PC-3 (cell line): ENCODE results near the gene TMEM108. TPM values are rescaled to one million over a fixed set of nuclear protein-coding genes. Genes with fewer than 3 reads are reported as not detected.

Experiments
- ATAC-seq: fragments of 200-7000 bp; cut with Tn5 transposase; 2 replicates; pipeline ENCODE4 v1.9.1; 2020; ENCODE audit warnings: mild to moderate bottlenecking, moderate library complexity
- BruUV-seq: library from RNA; stranded (reverse); fragments of 400-500 nt; replicated peaks from 2 replicates; lab custom pipeline; 2021; lab: Mats Ljungman, UMichigan
- CTCF ChIA-PET: fragments of 300-600 bp; sonication (Branson Sonifier 250); formaldehyde crosslinking; loops from one replicate; lab custom pipeline; 2022; ENCODE audit warnings: antibody characterized with exemption; lab: Charles Lee
- POLR2A ChIA-PET: fragments of 300-600 bp; sonication (Branson Sonifier 250); formaldehyde crosslinking; loops from one replicate; lab custom pipeline; 2022; ENCODE audit warnings: antibody characterized with exemption; ENCODE audit not compliant: unreplicated experiment; lab: Charles Lee
- DNase-seq: peaks from one replicate; pipeline ENCODE4 v3.0.0-alpha.2; 2015
- H2AFZ ChIP-seq: fragments of 300-600 bp; sonication (generic); 2 replicates; pipeline ENCODE4 v1.6.0; 2016; ENCODE audit warnings: antibody characterized with exemption, low read length
- H3F3A ChIP-seq: fragments of 300-600 bp; sonication (generic); one replicate; pipeline ENCODE4 v1.6.0; 2017; ENCODE audit warnings: antibody characterized with exemption, low read length, control low read depth, mild to moderate bottlenecking; ENCODE audit not compliant: unreplicated experiment
- H3K27ac ChIP-seq: fragments of 300-600 bp; sonication (generic); 2 replicates; pipeline ENCODE4 v1.5.1; 2016; ENCODE audit warnings: mild to moderate bottlenecking, low read length
- H3K27me3 ChIP-seq: fragments of 300-600 bp; sonication (generic); 2 replicates; pipeline ENCODE4 v1.6.1; 2016; ENCODE audit warnings: low read length, mixed read lengths
- H3K36me3 ChIP-seq: fragments of 300-600 bp; sonication (generic); 2 replicates; pipeline ENCODE4 v1.6.1; 2016; ENCODE audit warnings: low read depth, mixed run types, low read length, mixed read lengths
- H3K4me1 ChIP-seq: fragments of 300-600 bp; sonication (generic); 2 replicates; pipeline ENCODE4 v1.5.1; 2016; ENCODE audit warnings: low read length; ENCODE audit not compliant: insufficient read depth
- H3K4me2 ChIP-seq: fragments of 300-600 bp; sonication (generic); 2 replicates; pipeline ENCODE4 v1.6.0; 2016; ENCODE audit warnings: low read length
- H3K4me3 ChIP-seq: fragments of 300-600 bp; sonication (generic); 2 replicates; pipeline ENCODE4 v1.5.1; 2016; ENCODE audit warnings: mild to moderate bottlenecking, low read length, mixed read lengths
- H3K79me2 ChIP-seq: fragments of 300-600 bp; sonication (generic); 2 replicates; pipeline ENCODE4 v1.6.1; 2017; ENCODE audit warnings: low read length, mixed read lengths
- H3K9ac ChIP-seq: fragments of 300-600 bp; sonication (generic); 2 replicates; pipeline ENCODE4 v1.6.0; 2016; ENCODE audit warnings: mild to moderate bottlenecking, low read length
- H3K9me2 ChIP-seq: fragments of 300-600 bp; sonication (generic); replicated peaks from 2 replicates; pipeline ENCODE4 v1.6.1; 2016; ENCODE audit warnings: mixed run types, low read length, mixed read lengths
- H3K9me3 ChIP-seq: fragments of 300-600 bp; sonication (generic); 2 replicates; pipeline ENCODE4 v1.6.1; 2016; ENCODE audit warnings: low read length, mixed read lengths
- H4K20me1 ChIP-seq: fragments of 300-600 bp; sonication (generic); 2 replicates; pipeline ENCODE4 v1.6.1; 2016; ENCODE audit warnings: low read length, mixed read lengths
- EZH2 ChIP-seq: fragments of 300-600 bp; sonication (generic); IDR thresholded peaks from one replicate; pipeline ENCODE4 v1.6.1; 2017; ENCODE audit warnings: antibody characterized with exemption, mild to moderate bottlenecking, low read length; ENCODE audit not compliant: unreplicated experiment
- EZH2phosphoT487 ChIP-seq: fragments of 300-600 bp; sonication (generic); IDR thresholded peaks from 2 replicates; pipeline ENCODE4 v1.6.1; 2018; ENCODE audit warnings: mild to moderate bottlenecking, antibody characterized with exemption, low read length, borderline replicate concordance
- intact Hi-C: fragments of 100-400 bp; cut with micrococcal nuclease; formaldehyde crosslinking; loops from 2 replicates; pipeline ENCODE4 v1.9.0; 2023
- total RNA-seq: library from RNA; depleted of rRNA; stranded (reverse); fragments of >200 nt; gene quantifications from 2 replicates; pipeline ENCODE4 v1.2.3, GENCODE V29; 2014
- TF ChIP-seq, protein P1 (sequence below): fragments of 300-600 bp; sonication (generic); conservative IDR thresholded peaks from 2 replicates; pipeline ENCODE4 v1.5.1; 2017; ENCODE audit warnings: antibody characterized with exemption, low read depth, mild to moderate bottlenecking, low read length

Gene TMEM108
- total RNA-seq, 1 experiment from 2014 or later = not detected

DNA sequence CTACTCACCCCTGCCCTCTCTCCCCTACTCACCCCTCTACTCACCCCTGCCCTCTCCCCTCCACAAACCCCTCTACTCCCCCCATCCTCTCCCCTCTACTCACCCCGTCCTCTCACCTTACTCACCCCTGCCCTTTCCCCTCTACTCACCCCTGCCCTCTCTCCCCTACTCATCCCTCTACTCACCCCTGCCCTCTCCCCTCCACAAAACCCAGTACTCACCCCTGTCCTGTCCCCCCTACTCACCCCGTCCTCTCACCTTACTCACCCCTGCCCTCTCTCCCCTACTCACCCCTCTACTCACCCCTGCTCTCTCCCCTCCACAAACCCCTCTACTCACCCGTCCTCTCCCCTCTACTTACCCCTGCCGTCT is 375.8 kb downstream of the TMEM108 start:
- Histone ChIP-seq H3K4me2 (no peak overlapping the region), H3K4me3 (no peak overlapping the region)

DNA sequence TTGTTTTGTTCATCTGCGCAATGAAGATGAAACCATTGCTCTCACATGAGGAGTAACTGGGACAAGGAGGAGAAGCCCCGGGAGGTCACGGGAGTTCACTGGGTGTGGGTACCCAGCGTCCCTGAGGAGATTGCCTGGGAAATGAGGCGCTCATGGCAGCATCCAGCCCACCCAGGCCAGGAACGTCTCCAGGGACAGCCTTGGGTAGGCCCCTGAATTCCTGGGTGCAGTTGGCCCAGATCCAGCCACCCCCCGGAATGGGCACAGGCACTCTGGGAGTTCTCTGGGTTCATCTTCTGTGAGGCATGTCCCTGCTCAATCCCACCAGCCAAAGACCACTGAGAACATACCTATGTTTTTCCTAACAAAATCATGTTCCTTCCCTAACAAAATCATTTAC is 380.2 kb downstream of the TMEM108 start:
- Histone ChIP-seq H3K4me1 (no peaks in the 10 kb centered on the region), H3K36me3 (no peaks in the 10 kb centered on the region), H3K27me3 (no peaks in the 10 kb centered on the region), H3K4me2 (no peak overlapping the region), H4K20me1 (no peaks in the 10 kb centered on the region), H3F3A (no peaks in the 10 kb centered on the region), H3K9ac (no peak overlapping the region), H3K9me3 (no peaks in the 10 kb centered on the region), H2AFZ (no peak overlapping the region), H3K27ac (no peak overlapping the region), H3K4me3 (no peak overlapping the region), H3K79me2 (no peaks in the 10 kb centered on the region), H3K9me2 (no peaks in the 10 kb centered on the region)
- intact Hi-C loops = no loop called here
- no peak for TF ChIP-seq EZH2
- no peak for TF ChIP-seq EZH2phosphoT487
- TF ChIP-seq, protein P1, sequence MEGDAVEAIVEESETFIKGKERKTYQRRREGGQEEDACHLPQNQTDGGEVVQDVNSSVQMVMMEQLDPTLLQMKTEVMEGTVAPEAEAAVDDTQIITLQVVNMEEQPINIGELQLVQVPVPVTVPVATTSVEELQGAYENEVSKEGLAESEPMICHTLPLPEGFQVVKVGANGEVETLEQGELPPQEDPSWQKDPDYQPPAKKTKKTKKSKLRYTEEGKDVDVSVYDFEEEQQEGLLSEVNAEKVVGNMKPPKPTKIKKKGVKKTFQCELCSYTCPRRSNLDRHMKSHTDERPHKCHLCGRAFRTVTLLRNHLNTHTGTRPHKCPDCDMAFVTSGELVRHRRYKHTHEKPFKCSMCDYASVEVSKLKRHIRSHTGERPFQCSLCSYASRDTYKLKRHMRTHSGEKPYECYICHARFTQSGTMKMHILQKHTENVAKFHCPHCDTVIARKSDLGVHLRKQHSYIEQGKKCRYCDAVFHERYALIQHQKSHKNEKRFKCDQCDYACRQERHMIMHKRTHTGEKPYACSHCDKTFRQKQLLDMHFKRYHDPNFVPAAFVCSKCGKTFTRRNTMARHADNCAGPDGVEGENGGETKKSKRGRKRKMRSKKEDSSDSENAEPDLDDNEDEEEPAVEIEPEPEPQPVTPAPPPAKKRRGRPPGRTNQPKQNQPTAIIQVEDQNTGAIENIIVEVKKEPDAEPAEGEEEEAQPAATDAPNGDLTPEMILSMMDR = no peak
- ChIA-PET CTCF (no interaction called here), POLR2A (no interaction called here)
- no TSS peak for BruUV-seq
- no peak for DNase-seq
- no peak for ATAC-seq

More for the DNA sequence above, 375.8 kb downstream of the TMEM108 start:
- Histone ChIP-seq H3K79me2 (no peaks in the 10 kb centered on the region), H3K27ac (no peak overlapping the region), H3K9me3 (no peaks in the 10 kb centered on the region), H2AFZ (no peak overlapping the region), H3K9me2 (no peaks in the 10 kb centered on the region), H4K20me1 (no peaks in the 10 kb centered on the region), H3K9ac (no peak overlapping the region), H3K4me1 (no peaks in the 10 kb centered on the region), H3K36me3 (no peaks in the 10 kb centered on the region), H3K27me3 (peaks cover 31% of the 10 kb centered on the region), H3F3A (no peaks in the 10 kb centered on the region)
- ChIA-PET CTCF (interaction anchor here (0.5 kb wide), 1 partner anchor 10 kb away, joined by 3 read pairs; no protein-coding TSS in a partner anchor), POLR2A (no interaction called here)
- TF ChIP-seq, protein P1 = no peak
- TF ChIP-seq EZH2phosphoT487 (no peak), EZH2 (no peak)
- no TSS peak for BruUV-seq
- no peak for ATAC-seq
- intact Hi-C loops = no loop called here
- DNase-seq = no peak

DNA sequence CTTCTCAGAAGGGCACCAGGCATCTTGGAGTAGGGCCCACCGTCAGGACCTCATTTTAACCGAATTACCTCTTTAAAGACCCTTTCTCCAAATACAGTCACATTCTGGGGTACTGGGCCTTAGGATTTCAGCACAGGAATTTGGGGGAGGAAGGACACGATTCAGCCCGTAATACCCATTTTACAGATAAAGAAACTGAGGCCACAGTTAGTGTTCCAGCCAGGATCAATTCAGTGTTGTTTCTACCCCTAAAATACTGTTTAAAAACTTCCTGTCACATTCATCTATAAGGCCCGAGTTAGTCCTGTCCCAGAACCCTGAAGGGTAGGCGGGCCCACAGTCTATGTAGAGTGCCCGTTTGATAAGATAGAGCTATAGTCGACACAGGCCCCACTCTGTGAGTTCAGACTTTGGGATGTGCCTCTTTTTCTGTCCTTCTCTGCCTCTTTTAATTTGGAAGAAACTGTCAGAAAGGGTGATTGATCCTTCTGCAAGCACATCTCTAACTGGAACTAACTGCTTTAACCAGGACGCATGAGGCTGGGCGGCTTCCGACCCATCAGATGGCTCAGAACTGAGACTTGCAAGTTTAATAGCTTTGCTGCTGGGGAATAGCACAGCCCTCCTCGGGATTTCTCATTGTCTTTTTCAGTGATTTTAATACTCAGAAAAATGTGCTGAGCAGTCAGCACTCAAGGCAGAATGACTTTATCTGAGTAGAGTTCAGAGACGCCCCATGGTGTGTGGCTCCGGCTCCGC is 381.1 kb downstream of the TMEM108 start:
- Histone ChIP-seq H2AFZ (no peak overlapping the region), H3K4me1 (no peaks in the 10 kb centered on the region), H3K9me3 (no peaks in the 10 kb centered on the region), H3K9ac (no peak overlapping the region), H4K20me1 (no peaks in the 10 kb centered on the region), H3K4me3 (no peak overlapping the region), H3K79me2 (no peaks in the 10 kb centered on the region), H3K27ac (no peak overlapping the region), H3K4me2 (no peak overlapping the region), H3K9me2 (no peaks in the 10 kb centered on the region), H3K36me3 (no peaks in the 10 kb centered on the region), H3F3A (no peaks in the 10 kb centered on the region), H3K27me3 (no peaks in the 10 kb centered on the region)
- BruUV-seq = no TSS peak
- CTCF ChIA-PET = no interaction called here
- POLR2A ChIA-PET = no interaction called here
- TF ChIP-seq EZH2 (no peak), EZH2phosphoT487 (no peak)
- TF ChIP-seq, protein P1 = no peak
- no peak for DNase-seq
- intact Hi-C loops = no loop called here
- ATAC-seq = no peak
